Measurements from ENCODE around the gene SEC24C. TPM values are rescaled to one million over a fixed set of nuclear protein-coding genes. Genes with fewer than 3 reads are reported as not detected.
A peak's percentile ranks its signal among the peaks of the same experiment; 100 is the strongest.

Gene SEC24C
- total and polyA plus RNA-seq, 2 of the 13 experiments (the other 11 are each of a cell fraction or from before 2014, with no cell fraction given): 63.1 to 66.4 TPM

- TF ChIP-seq KLF12 (CRISPR knock-in tag; IDR thresholded peaks at IDR 0.05; ENCODE audit: borderline replicate concordance) (no peak), ZNF543 (CRISPR knock-in tag; IDR thresholded peaks at IDR 0.05) (no peak), LCORL (IDR thresholded peaks at IDR 0.05) (no peak), LCORL (CRISPR knock-in tag; IDR thresholded peaks at IDR 0.05) (0 out of 2 replicates have a peak, but pooled peaks have one; percentile 32), HOMEZ (CRISPR knock-in tag; IDR thresholded peaks at IDR 0.05; ENCODE audit: low read depth) (peak; percentile 57; the same call in 1 of the 2 replicates), SAP130 (CRISPR knock-in tag; IDR thresholded peaks at IDR 0.05; ENCODE audit: low read depth) (peak; percentile 98), FOXP1 (IDR thresholded peaks at IDR 0.05) (no peak), FOXP1 (CRISPR knock-in tag; IDR thresholded peaks at IDR 0.05) (peak; percentile 17; the same call in 1 of the 2 replicates), MAZ (IDR thresholded peaks at IDR 0.05; ENCODE audit: borderline replicate concordance, low read depth, low read length) (no peak), MAZ (CRISPR knock-in tag; IDR thresholded peaks at IDR 0.05; ENCODE audit: low read depth) (peak; percentile 43; the same call in 1 of the 2 replicates), GABPA (IDR thresholded peaks at IDR 0.05; ENCODE audit: low read depth, low read length) (peak; percentile 83), GABPA (CRISPR knock-in tag; IDR thresholded peaks at IDR 0.05; ENCODE audit: low read depth) (peak; percentile 93), DDIT3 (CRISPR knock-in tag; IDR thresholded peaks at IDR 0.05) (no peak), SP140L (CRISPR knock-in tag; IDR thresholded peaks at IDR 0.05; ENCODE audit: borderline replicate concordance) (no peak), ZBTB42 (CRISPR knock-in tag; IDR thresholded peaks at IDR 0.05) (no peak), ZBTB40 (IDR thresholded peaks at IDR 0.05) (peak; percentile 68), ZBTB40 (CRISPR knock-in tag; IDR thresholded peaks at IDR 0.05) (no peak)
- TF ChIP-seq, protein P1, sequence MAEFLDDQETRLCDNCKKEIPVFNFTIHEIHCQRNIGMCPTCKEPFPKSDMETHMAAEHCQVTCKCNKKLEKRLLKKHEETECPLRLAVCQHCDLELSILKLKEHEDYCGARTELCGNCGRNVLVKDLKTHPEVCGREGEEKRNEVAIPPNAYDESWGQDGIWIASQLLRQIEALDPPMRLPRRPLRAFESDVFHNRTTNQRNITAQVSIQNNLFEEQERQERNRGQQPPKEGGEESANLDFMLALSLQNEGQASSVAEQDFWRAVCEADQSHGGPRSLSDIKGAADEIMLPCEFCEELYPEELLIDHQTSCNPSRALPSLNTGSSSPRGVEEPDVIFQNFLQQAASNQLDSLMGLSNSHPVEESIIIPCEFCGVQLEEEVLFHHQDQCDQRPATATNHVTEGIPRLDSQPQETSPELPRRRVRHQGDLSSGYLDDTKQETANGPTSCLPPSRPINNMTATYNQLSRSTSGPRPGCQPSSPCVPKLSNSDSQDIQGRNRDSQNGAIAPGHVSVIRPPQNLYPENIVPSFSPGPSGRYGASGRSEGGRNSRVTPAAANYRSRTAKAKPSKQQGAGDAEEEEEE (CRISPR knock-in tag; IDR thresholded peaks at IDR 0.05; ENCODE audit: borderline replicate concordance): no peak
- TF ChIP-seq, protein P2, sequence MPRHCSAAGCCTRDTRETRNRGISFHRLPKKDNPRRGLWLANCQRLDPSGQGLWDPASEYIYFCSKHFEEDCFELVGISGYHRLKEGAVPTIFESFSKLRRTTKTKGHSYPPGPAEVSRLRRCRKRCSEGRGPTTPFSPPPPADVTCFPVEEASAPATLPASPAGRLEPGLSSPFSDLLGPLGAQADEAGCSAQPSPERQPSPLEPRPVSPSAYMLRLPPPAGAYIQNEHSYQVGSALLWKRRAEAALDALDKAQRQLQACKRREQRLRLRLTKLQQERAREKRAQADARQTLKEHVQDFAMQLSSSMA (CRISPR knock-in tag; IDR thresholded peaks at IDR 0.05): no peak
Measured at GRCh38 chr10:73785211-73785720, 41.1 kb downstream of the SEC24C start, which contains the start of gene ZSWIM8 (continued).

Data from HepG2 (cell line).